ENCODE data around the gene ABCA6. TPM values are rescaled to one million over a fixed set of nuclear protein-coding genes. Genes with fewer than 3 reads are reported as not detected.
A peak's percentile ranks its signal among the peaks of the same experiment; 100 is the strongest.

ABCA6 gene
- not detected for polyA plus RNA-seq (2013, experiment 1 of 2)
- not detected for polyA plus RNA-seq (2013, experiment 2 of 2)

- 100% methylated on average over 1 of the region's 4 CpGs; no CpG with 5 or more reads in 1 of the 2 donors for WGBS, 2 donors (ENCODE audit: extremely low coverage in 2 of 2, insufficient read length in 2 of 2, insufficient replicate concordance in 1 of 2)
These were observed at the start of gene ABCA6 for GRCh38 chr17:69141431-69142174. Gene ABCA6, minus strand, starts transcription at chr17:69141895. Its CDS starts 1,192 bp downstream, at chr17:69140703.

GRCh38 chr17:69188796-69189195 is 47.1 kb upstream of the ABCA6 start:
- no peak overlapping the region for H2BK5ac ChIP-seq (ENCODE audit: low read length)
- H2BK120ac ChIP-seq (ENCODE audit: low read depth, low read length): no peak overlapping the region
- no CpG with 5 or more reads among the region's 2 CpGs for WGBS, 2 donors (ENCODE audit: extremely low coverage in 2 of 2, insufficient read length in 2 of 2, insufficient replicate concordance in 1 of 2)
- no peak overlapping the region for H2AFZ ChIP-seq (ENCODE audit: low read length)
- no peak overlapping the region for H3K9ac ChIP-seq (ENCODE audit: low read depth, low read length, poor library complexity)
- no peaks in the 10 kb centered on the region for H3K9me3 ChIP-seq (replicated peaks in 1 of 2; ENCODE audit: control insufficient read depth in 2 of 2, insufficient read depth in 1 of 2, low read depth in 1 of 2, low read length in 2 of 2)
- H3K23ac ChIP-seq (ENCODE audit: low read depth, low read length, poor library complexity): no peak overlapping the region
- H4K91ac ChIP-seq (ENCODE audit: low read depth, low read length, poor library complexity): no peak overlapping the region
- H3K27me3 ChIP-seq (ENCODE audit: control insufficient read depth in 3 of 3, insufficient read depth in 3 of 3, low read depth in 1 of 3, low read length in 3 of 3): no peaks in the 10 kb centered on the region
- no peak overlapping the region for H3K4me2 ChIP-seq (ENCODE audit: insufficient read depth, low read length, poor library complexity, severe bottlenecking)
- H3K14ac ChIP-seq (ENCODE audit: low read length): no peak overlapping the region
- no peak overlapping the region for H2BK12ac ChIP-seq (ENCODE audit: low read length)
- no peak overlapping the region for H2BK15ac ChIP-seq (ENCODE audit: low read length)
- no peak overlapping the region for H2AK5ac ChIP-seq (ENCODE audit: low read depth, low read length)
- H3K36me3 ChIP-seq (replicated peaks in 1 of 2; ENCODE audit: control insufficient read depth in 2 of 2, insufficient read depth in 2 of 2, low read length in 2 of 2): no peaks in the 10 kb centered on the region
- no peak overlapping the region for H4K8ac ChIP-seq (ENCODE audit: low read depth, low read length)
- H3K4ac ChIP-seq (ENCODE audit: low read length): no peak overlapping the region
- H3K4me3 ChIP-seq (ENCODE audit: low read length in 2 of 2): no peak overlapping the region
- peaks cover 2 to 14% of the 10 kb centered on the region in 2 donors for H3K4me1 ChIP-seq (ENCODE audit: control insufficient read depth in 2 of 2, insufficient read depth in 1 of 2, low read depth in 1 of 2, low read length in 2 of 2)
- no peaks in the 10 kb centered on the region for H3K79me1 ChIP-seq (ENCODE audit: low read depth, low read length)
- no peak overlapping the region for H3K27ac ChIP-seq (replicated peaks; ENCODE audit: low read length)
- no peak overlapping the region for H3K18ac ChIP-seq (ENCODE audit: low read length)
- DNase-seq (ENCODE audit: low spot score): no peak

More at GRCh38 chr17:69141431-69142174, at the start of gene ABCA6:
- Histone ChIP-seq H2BK5ac (ENCODE audit: low read length) (no peak within 1 kb of the TSS), H3K4me1 (ENCODE audit: control insufficient read depth in 2 of 2, insufficient read depth in 1 of 2, low read depth in 1 of 2, low read length in 2 of 2) (no peaks in the 10 kb centered on the region), H3K4ac (ENCODE audit: low read length) (no peak within 1 kb of the TSS), H2BK12ac (ENCODE audit: low read length) (no peak within 1 kb of the TSS), H3K9ac (ENCODE audit: low read depth, low read length, poor library complexity) (no peak within 1 kb of the TSS), H3K9me3 (replicated peaks in 1 of 2; ENCODE audit: control insufficient read depth in 2 of 2, insufficient read depth in 1 of 2, low read depth in 1 of 2, low read length in 2 of 2) (no peaks in the 10 kb centered on the region), H3K4me3 (ENCODE audit: low read length in 2 of 2) (no peak within 1 kb of the TSS), H3K27me3 (ENCODE audit: control insufficient read depth in 3 of 3, insufficient read depth in 3 of 3, low read depth in 1 of 3, low read length in 3 of 3) (no peaks in the 10 kb centered on the region), H3K23ac (ENCODE audit: low read depth, low read length, poor library complexity) (no peak within 1 kb of the TSS), H3K79me1 (ENCODE audit: low read depth, low read length) (no peaks in the 10 kb centered on the region), H3K36me3 (replicated peaks in 1 of 2; ENCODE audit: control insufficient read depth in 2 of 2, insufficient read depth in 2 of 2, low read length in 2 of 2) (no peaks in the 10 kb centered on the region), H3K27ac (replicated peaks; ENCODE audit: low read length) (no peak within 1 kb of the TSS), H2AFZ (ENCODE audit: low read length) (peak within 1 kb of the TSS; percentile 80), H2BK120ac (ENCODE audit: low read depth, low read length) (no peak within 1 kb of the TSS), H3K18ac (ENCODE audit: low read length) (no peak within 1 kb of the TSS), H2AK5ac (ENCODE audit: low read depth, low read length) (no peak within 1 kb of the TSS), H4K91ac (ENCODE audit: low read depth, low read length, poor library complexity) (no peak within 1 kb of the TSS), H3K4me2 (ENCODE audit: insufficient read depth, low read length, poor library complexity, severe bottlenecking) (no peak within 1 kb of the TSS), H2BK15ac (ENCODE audit: low read length) (no peak within 1 kb of the TSS), H4K8ac (ENCODE audit: low read depth, low read length) (no peak within 1 kb of the TSS), H3K14ac (ENCODE audit: low read length) (no peak within 1 kb of the TSS)
- no peak for DNase-seq (ENCODE audit: low spot score)

- Histone ChIP-seq H3K4me3 (ENCODE audit: low read length in 2 of 2) (no peak overlapping the region), H3K23ac (ENCODE audit: low read depth, low read length, poor library complexity) (no peak overlapping the region), H3K9me3 (replicated peaks in 1 of 2; ENCODE audit: control insufficient read depth in 2 of 2, insufficient read depth in 1 of 2, low read depth in 1 of 2, low read length in 2 of 2) (no peaks in the 10 kb centered on the region), H3K18ac (ENCODE audit: low read length) (no peak overlapping the region), H2AFZ (ENCODE audit: low read length) (peak overlapping the region; percentile 86), H3K79me1 (ENCODE audit: low read depth, low read length) (no peaks in the 10 kb centered on the region), H2BK15ac (ENCODE audit: low read length) (no peak overlapping the region), H3K9ac (ENCODE audit: low read depth, low read length, poor library complexity) (no peak overlapping the region), H4K91ac (ENCODE audit: low read depth, low read length, poor library complexity) (no peak overlapping the region), H2BK12ac (ENCODE audit: low read length) (no peak overlapping the region), H3K4ac (ENCODE audit: low read length) (no peak overlapping the region), H3K4me1 (ENCODE audit: control insufficient read depth in 2 of 2, insufficient read depth in 1 of 2, low read depth in 1 of 2, low read length in 2 of 2) (peaks cover 2 to 14% of the 10 kb centered on the region in 2 donors), H3K27me3 (ENCODE audit: control insufficient read depth in 3 of 3, insufficient read depth in 3 of 3, low read depth in 1 of 3, low read length in 3 of 3) (no peaks in the 10 kb centered on the region), H2AK5ac (ENCODE audit: low read depth, low read length) (no peak overlapping the region), H2BK120ac (ENCODE audit: low read depth, low read length) (no peak overlapping the region), H3K27ac (replicated peaks; ENCODE audit: low read length) (no peak overlapping the region), H3K4me2 (ENCODE audit: insufficient read depth, low read length, poor library complexity, severe bottlenecking) (no peak overlapping the region), H2BK5ac (ENCODE audit: low read length) (no peak overlapping the region), H3K14ac (ENCODE audit: low read length) (no peak overlapping the region), H3K36me3 (replicated peaks in 1 of 2; ENCODE audit: control insufficient read depth in 2 of 2, insufficient read depth in 2 of 2, low read length in 2 of 2) (no peaks in the 10 kb centered on the region), H4K8ac (ENCODE audit: low read depth, low read length) (no peak overlapping the region)
- no CpG with 5 or more reads among the region's 1 CpG for WGBS, 2 donors (ENCODE audit: extremely low coverage in 2 of 2, insufficient read length in 2 of 2, insufficient replicate concordance in 1 of 2)
- DNase-seq (ENCODE audit: low spot score): no peak
These were observed 46.4 kb upstream of the ABCA6 start for GRCh38 chr17:69188064-69188463.

- no peak overlapping the region for H2AK5ac ChIP-seq (ENCODE audit: low read depth, low read length)
- no peak overlapping the region for H3K4ac ChIP-seq (ENCODE audit: low read length)
- no peak overlapping the region for H3K4me2 ChIP-seq (ENCODE audit: insufficient read depth, low read length, poor library complexity, severe bottlenecking)
- no peak overlapping the region for H3K4me3 ChIP-seq (ENCODE audit: low read length in 2 of 2)
- H2BK15ac ChIP-seq (ENCODE audit: low read length): no peak overlapping the region
- DNase-seq (ENCODE audit: low spot score): no peak
- H3K4me1 ChIP-seq (ENCODE audit: control insufficient read depth in 2 of 2, insufficient read depth in 1 of 2, low read depth in 1 of 2, low read length in 2 of 2): peaks cover 2 to 14% of the 10 kb centered on the region in 2 donors
- no peak overlapping the region for H3K23ac ChIP-seq (ENCODE audit: low read depth, low read length, poor library complexity)
- H3K36me3 ChIP-seq (replicated peaks in 1 of 2; ENCODE audit: control insufficient read depth in 2 of 2, insufficient read depth in 2 of 2, low read length in 2 of 2): no peaks in the 10 kb centered on the region
- no peaks in the 10 kb centered on the region for H3K9me3 ChIP-seq (replicated peaks in 1 of 2; ENCODE audit: control insufficient read depth in 2 of 2, insufficient read depth in 1 of 2, low read depth in 1 of 2, low read length in 2 of 2)
- H3K27ac ChIP-seq (replicated peaks; ENCODE audit: low read length): no peak overlapping the region
- no peak overlapping the region for H3K14ac ChIP-seq (ENCODE audit: low read length)
- no peak overlapping the region for H4K8ac ChIP-seq (ENCODE audit: low read depth, low read length)
- H3K27me3 ChIP-seq (ENCODE audit: control insufficient read depth in 3 of 3, insufficient read depth in 3 of 3, low read depth in 1 of 3, low read length in 3 of 3): no peaks in the 10 kb centered on the region
- peak overlapping the region; percentile 86 for H2AFZ ChIP-seq (ENCODE audit: low read length)
- no peak overlapping the region for H4K91ac ChIP-seq (ENCODE audit: low read depth, low read length, poor library complexity)
- H2BK120ac ChIP-seq (ENCODE audit: low read depth, low read length): no peak overlapping the region
- H3K18ac ChIP-seq (ENCODE audit: low read length): no peak overlapping the region
- H3K9ac ChIP-seq (ENCODE audit: low read depth, low read length, poor library complexity): no peak overlapping the region
- no peak overlapping the region for H2BK12ac ChIP-seq (ENCODE audit: low read length)
- no peak overlapping the region for H2BK5ac ChIP-seq (ENCODE audit: low read length)
- H3K79me1 ChIP-seq (ENCODE audit: low read depth, low read length): no peaks in the 10 kb centered on the region
These were observed 45.6 kb upstream of the ABCA6 start for GRCh38 chr17:69187294-69187693.

Data from neuronal stem cell (in vitro differentiated cells).